A549 (cell line): ENCODE measurements around the gene ZNF433. TPM values are rescaled to one million over a fixed set of nuclear protein-coding genes. Genes with fewer than 3 reads are reported as not detected.

Experiments used
- ATAC-seq, 2 experiments: fragments of 200-7000 bp in 1 of 2; fragments of >200 bp in 1 of 2; cut with Nextera tagmentation in 1 of 2; cut with Tn5 transposase in 1 of 2; 3 replicates each; pipeline versions ENCODE4 v1.8.0 to v1.9.1; 2018 to 2020; ENCODE audit warnings: mild to moderate bottlenecking in 1 of 2, moderate library complexity in 1 of 2
- CTCF ChIA-PET: fragments of 300-600 bp; sonication (Branson Sonifier 250); formaldehyde crosslinking; extraction: SDS; loops from one replicate; lab custom pipeline; 2021; ENCODE audit warnings: antibody characterized with exemption, inconsistent platforms; lab: Yijun Ruan, JAX
- POLR2A ChIA-PET: fragments of 350-600 bp; formaldehyde crosslinking; extraction: SDS; loops from one replicate; lab custom pipeline; 2021; ENCODE audit warnings: antibody characterized with exemption, inconsistent platforms; lab: Yijun Ruan, JAX
- DNase-seq, 2 experiments: peaks; one replicate each; pipeline versions ENCODE4 v3.0.0 to v3.0.0-alpha.2; 2011 to 2016; ENCODE audit warnings: low read depth in 1 of 2, low spot score in 1 of 2
- FAIRE-seq: peaks from 2 replicates; lab custom pipeline; 2011; peaks lifted over from hg19 to GRCh38; lab: Jason Lieb, UNC
- H3K27ac ChIP-seq, 2 experiments: fragments of >200 bp; sonication (Bioruptor Twin); formaldehyde crosslinking; 3 replicates each; pipeline ENCODE4 v1.5.1; 2016 to 2017
- H3K4me1 ChIP-seq: fragments of >200 bp; sonication (Bioruptor Twin); formaldehyde crosslinking; 3 replicates; pipeline ENCODE4 v1.6.1; 2016
- H3K4me2 ChIP-seq: fragments of >200 bp; sonication (Bioruptor Twin); formaldehyde crosslinking; 3 replicates; pipeline ENCODE4 v1.6.1; 2016
- H3K4me3 ChIP-seq: fragments of >200 bp; sonication (Bioruptor Twin); formaldehyde crosslinking; 3 replicates; pipeline ENCODE4 v1.5.1; 2016
- H3K9me3 ChIP-seq: fragments of >200 bp; sonication (Bioruptor Twin); formaldehyde crosslinking; 3 replicates; pipeline ENCODE4 v1.6.1; 2016
- ATOH8 ChIP-seq: fragments of 250-450 bp; sonication (Bioruptor Pico); IDR thresholded peaks from 2 replicates; pipeline ENCODE4 v1.5.0; 2020; ENCODE audit warnings: low read depth, mild to moderate bottlenecking, moderate library complexity
- EHMT2 ChIP-seq: fragments of 200-600 bp; sonication (generic); IDR thresholded peaks from 2 replicates; pipeline ENCODE4 v1.6.1; 2016; ENCODE audit warnings: antibody characterized with exemption, low read depth, mild to moderate bottlenecking, moderate library complexity
- ELK1 ChIP-seq: fragments of 150-350 bp; IDR thresholded peaks from 2 replicates; pipeline ENCODE4 v1.6.1; 2014; ENCODE audit warnings: low read depth, mild to moderate bottlenecking, low read length
- ESRRA ChIP-seq: fragments of 150-350 bp; IDR thresholded peaks from 2 replicates; pipeline ENCODE4 v1.6.1; 2014; ENCODE audit warnings: mild to moderate bottlenecking, low read length, borderline replicate concordance
- GATA3 ChIP-seq: IDR thresholded peaks from 2 replicates; pipeline ENCODE4 v1.6.1; 2012; ENCODE audit warnings: borderline replicate concordance
- HOXB5 ChIP-seq: fragments of 250-450 bp; sonication (Bioruptor Pico); IDR thresholded peaks from 2 replicates; pipeline ENCODE4 v1.5.0; 2020; ENCODE audit warnings: mild to moderate bottlenecking, moderate library complexity
- KDM1A ChIP-seq: fragments of 200-600 bp; sonication (generic); IDR thresholded peaks from 2 replicates; pipeline ENCODE4 v1.6.1; 2016; ENCODE audit warnings: low read depth, mild to moderate bottlenecking
- MAFK ChIP-seq: fragments of 450-650 bp; IDR thresholded peaks from 2 replicates; pipeline ENCODE4 v1.6.1; 2014; ENCODE audit not compliant: partially characterized antibody
- MYC ChIP-seq: IDR thresholded peaks from 2 replicates; pipeline ENCODE4 v1.6.1; 2012; ENCODE audit warnings: mild to moderate bottlenecking, inconsistent platforms, low read length, improper control_type of control experiment, borderline replicate concordance
- NFE2L2 ChIP-seq: fragments of 150-350 bp; conservative IDR thresholded peaks from 2 replicates; pipeline ENCODE4 v1.6.1; 2014; ENCODE audit warnings: low read length
- PHF8 ChIP-seq: fragments of 200-600 bp; sonication (generic); IDR thresholded peaks from 2 replicates; pipeline ENCODE4 v1.6.1; 2016; ENCODE audit warnings: low read depth, mild to moderate bottlenecking, antibody characterized with exemption, moderate library complexity, borderline replicate concordance
- POLR2A ChIP-seq: IDR thresholded peaks from 2 replicates; pipeline ENCODE4 v1.6.1; 2012; ENCODE audit warnings: mild to moderate bottlenecking, low read length
- RAD21 ChIP-seq, 2 experiments: fragments of >200 bp in 1 of 2; sonication (Bioruptor Twin) in 1 of 2; formaldehyde crosslinking in 1 of 2; IDR thresholded peaks in 1 of 2; conservative IDR thresholded peaks in 1 of 2; 2 replicates in 1 of 2; 3 replicates in 1 of 2; pipeline ENCODE4 v1.6.1; 2012 to 2018; ENCODE audit warnings: inconsistent platforms in 1 of 2
- RNF2 ChIP-seq: fragments of 200-600 bp; sonication (generic); IDR thresholded peaks from 2 replicates; pipeline ENCODE4 v1.6.1; 2016; ENCODE audit warnings: low read depth, mild to moderate bottlenecking, antibody characterized with exemption, moderate library complexity, borderline replicate concordance
- SMC3 ChIP-seq: fragments of >200 bp; sonication (Bioruptor Twin); formaldehyde crosslinking; IDR thresholded peaks from 3 replicates; pipeline ENCODE4 v1.6.1; 2018; ENCODE audit warnings: inconsistent platforms
- SREBF2 ChIP-seq: fragments of 450-650 bp; IDR thresholded peaks from 2 replicates; pipeline ENCODE4 v1.6.1; 2014; ENCODE audit warnings: mild to moderate bottlenecking, moderate library complexity
- USF2 ChIP-seq: fragments of 450-650 bp; IDR thresholded peaks from 2 replicates; pipeline ENCODE4 v1.6.1; 2014; ENCODE audit warnings: antibody characterized with exemption
- ZFP36 ChIP-seq: fragments of 450-650 bp; IDR thresholded peaks from 2 replicates; pipeline ENCODE4 v1.6.1; 2014; ENCODE audit warnings: borderline replicate concordance; ENCODE audit not compliant: partially characterized antibody
- ZNF302 ChIP-seq: fragments of 250-450 bp; sonication (Bioruptor Pico); IDR thresholded peaks from 2 replicates; pipeline ENCODE4 v1.9.0; 2021; ENCODE audit warnings: inconsistent platforms, mild to moderate bottlenecking, moderate library complexity
- WGBS: methylation state at CpG from one replicate; pipeline ENCODE4 v1.1.6; 2017; ENCODE audit errors: missing lambda C conversion rate; 5-methylcytosine and 5-hydroxymethylcytosine counted together
- polyA plus RNA-seq, 4 experiments: library from polyadenylated mRNA; depleted of rRNA in 3 of 4; stranded (reverse); fragments of >200 nt; fragmentation: RNase III in 1 of 4; extraction: RNeasy Plus Mini Kit Qiagen cat#74134 plus additional on column Dnase treatment in 1 of 4; gene quantifications; 2 replicates in 3 of 4; 3 replicates in 1 of 4; pipeline ENCODE4 v1.2.3, GENCODE V29; 2011 to 2017

Gene ZNF433
- polyA plus RNA-seq, 2 of the 4 experiments (the other 2 are of a cell fraction) = not detected

- Histone ChIP-seq H3K9me3 (peaks cover 3% of the 10 kb centered on the region; the same call in 1 of the 3 replicates), H3K4me1 (no peaks in the 10 kb centered on the region), H3K4me3 (no peak overlapping the region), H3K27ac (no peak overlapping the region), H3K4me2 (no peak overlapping the region)
- FAIRE-seq (no peak), DNase-seq (no peak), ATAC-seq (no peak)
- CTCF ChIA-PET = no interaction called here
- POLR2A ChIA-PET = interaction anchor here (0.5 kb wide), 1 partner anchor 395 kb away, joined by 3 read pairs; no protein-coding TSS in a partner anchor
- TF ChIP-seq SMC3 = no peak
- no peak for TF ChIP-seq RAD21 (conservative IDR thresholded peaks at IDR 0.05 in 1 of 2, IDR thresholded peaks at IDR 0.05 in 1 of 2)
- no peak for TF ChIP-seq EHMT2
- TF ChIP-seq ELK1 = no peak
- TF ChIP-seq ZFP36 = no peak
- no peak for TF ChIP-seq NFE2L2
- no peak for TF ChIP-seq GATA3
- TF ChIP-seq MAFK = no peak
- TF ChIP-seq MYC = no peak
- no peak for TF ChIP-seq USF2
- no peak for TF ChIP-seq KDM1A
- TF ChIP-seq SREBF2 = no peak
- TF ChIP-seq ATOH8 (CRISPR knock-in tag) = no peak
- TF ChIP-seq RNF2 = no peak
- TF ChIP-seq PHF8 = no peak
- TF ChIP-seq ESRRA = no peak
- no peak for TF ChIP-seq POLR2A
- 0% methylated on average over 2 of the region's 2 CpGs for WGBS
Measured at GRCh38 chr19:12034198-12034597, 1.3 kb downstream of the ZNF433 start.

GRCh38 chr19:12015753-12016116, 19.7 kb downstream of the ZNF433 start:
- ATAC-seq (no peak), DNase-seq (no peak), FAIRE-seq (no peak)
- Histone ChIP-seq H3K4me2 (no peak overlapping the region), H3K27ac (no peak overlapping the region), H3K4me3 (no peak overlapping the region), H3K9me3 (peaks cover 12% of the 10 kb centered on the region; the same call in 2 of the 3 replicates), H3K4me1 (no peaks in the 10 kb centered on the region)
- TF ChIP-seq HOXB5 (CRISPR knock-in tag) = no peak
- 3% methylated on average over 2 of the region's 2 CpGs for WGBS
- POLR2A ChIA-PET = no interaction called here
- CTCF ChIA-PET = no interaction called here

- no peak overlapping the region for H3K4me2 ChIP-seq
- 27% methylated on average over 9 of the region's 9 CpGs for WGBS
- peaks cover 12% of the 10 kb centered on the region; the same call in 2 of the 3 replicates for H3K9me3 ChIP-seq
- H3K4me3 ChIP-seq = no peak overlapping the region
- CTCF ChIA-PET = no interaction called here
- H3K27ac ChIP-seq = no peak overlapping the region
- no peaks in the 10 kb centered on the region for H3K4me1 ChIP-seq
- no peak for DNase-seq
- FAIRE-seq = no peak
- POLR2A ChIA-PET = no interaction called here
- no peak for ATAC-seq
- no peak for TF ChIP-seq ZNF302 (CRISPR knock-in tag)
Measured at GRCh38 chr19:12015015-12015752, 20.3 kb downstream of the ZNF433 start.
